HepG2 (cell line): ENCODE results near the gene TUBG1. TPM values are rescaled to one million over a fixed set of nuclear protein-coding genes. Genes with fewer than 3 reads are reported as not detected.

Experiments used
- ARHGAP35 ChIP-seq: sonication (generic); formaldehyde crosslinking; IDR thresholded peaks from 2 replicates; pipeline ENCODE4 v1.9.0; 2022; ENCODE audit warnings: mild to moderate bottlenecking, inconsistent platforms, moderate library complexity, missing genetic modification reagents, borderline replicate concordance
- CAMTA2 ChIP-seq: sonication (generic); formaldehyde crosslinking; IDR thresholded peaks from 2 replicates; pipeline ENCODE4 v1.4.0; 2020; ENCODE audit warnings: mild to moderate bottlenecking, missing genetic modification reagents, borderline replicate concordance
- CCAR2 ChIP-seq: fragments of 200-400 bp; formaldehyde crosslinking; optimal IDR thresholded peaks from 2 replicates; pipeline ENCODE3; 2018; ENCODE audit warnings: low read depth, mild to moderate bottlenecking, low read length, moderate library complexity
- ERF ChIP-seq: IDR thresholded peaks from 2 replicates; pipeline ENCODE4 v1.6.1; 2018; ENCODE audit warnings: missing biosample characterization, missing genetic modification reagents
- MTA1 ChIP-seq: sonication (generic); formaldehyde crosslinking; IDR thresholded peaks from 2 replicates; pipeline ENCODE4 v1.4.0; 2020; ENCODE audit warnings: missing genetic modification reagents, mild to moderate bottlenecking, borderline replicate concordance
- NONO ChIP-seq, 2 experiments: fragments of 450-650 bp in 1 of 2; sonication (generic) in 1 of 2; formaldehyde crosslinking in 1 of 2; IDR thresholded peaks in 1 of 2; conservative IDR thresholded peaks in 1 of 2; 2 replicates each; pipeline versions ENCODE4 v1.6.1 to v1.8.0; 2017 to 2022; ENCODE audit warnings: mild to moderate bottlenecking in 1 of 2, missing genetic modification reagents in 1 of 2, moderate library complexity in 1 of 2
- SP2 ChIP-seq: sonication (generic); formaldehyde crosslinking; IDR thresholded peaks from 2 replicates; pipeline ENCODE4 v1.5.1; 2020; ENCODE audit warnings: mild to moderate bottlenecking, missing genetic modification reagents
- SPEN ChIP-seq: sonication (generic); formaldehyde crosslinking; IDR thresholded peaks from 2 replicates; pipeline ENCODE4 v1.5.1; 2020; ENCODE audit warnings: low read depth, mild to moderate bottlenecking, missing genetic modification reagents
- TSC22D2 ChIP-seq: sonication (generic); formaldehyde crosslinking; IDR thresholded peaks from 2 replicates; pipeline ENCODE4 v1.5.1; 2020; ENCODE audit warnings: missing genetic modification reagents, mild to moderate bottlenecking, borderline replicate concordance
- ZBTB3 ChIP-seq: sonication (generic); formaldehyde crosslinking; IDR thresholded peaks from 2 replicates; pipeline ENCODE4 v1.4.0; 2020; ENCODE audit warnings: low read depth, mild to moderate bottlenecking, moderate library complexity, missing genetic modification reagents, borderline replicate concordance
- ZNF136 ChIP-seq: sonication (generic); formaldehyde crosslinking; IDR thresholded peaks from 2 replicates; pipeline ENCODE4 v1.8.1; 2022; ENCODE audit warnings: low read depth, mild to moderate bottlenecking, moderate library complexity, missing genetic modification reagents
- ZNF530 ChIP-seq: sonication (generic); formaldehyde crosslinking; IDR thresholded peaks from 2 replicates; pipeline ENCODE4 v1.5.0; 2020; ENCODE audit warnings: low read depth, mild to moderate bottlenecking, missing genetic modification reagents
- ZNF772 ChIP-seq: sonication (generic); formaldehyde crosslinking; IDR thresholded peaks from 2 replicates; pipeline ENCODE4 v1.5.0; 2020; ENCODE audit warnings: mild to moderate bottlenecking, missing genetic modification reagents
- ZNF883 ChIP-seq: sonication (generic); formaldehyde crosslinking; IDR thresholded peaks from 2 replicates; pipeline ENCODE4 v1.5.1; 2020; ENCODE audit warnings: mild to moderate bottlenecking, missing genetic modification reagents; ENCODE audit errors: not compliant biosample characterization
- polyA plus RNA-seq, 8 experiments: library from polyadenylated mRNA; depleted of rRNA in 3 of 8; stranded (reverse) in 7 of 8; unstranded in 1 of 8; fragments of >200 nt; fragmentation: Illumina TruSeq in 4 of 8; extraction: Trizol in 4 of 8; gene quantifications; 2 replicates each; pipeline versions ENCODE4 v1.2.1 to v1.2.3, GENCODE V29; 2011 to 2016; ENCODE audit warnings: low read depth in 4 of 8, missing spikeins in 1 of 8, mixed read lengths in 1 of 8; ENCODE audit not compliant: insufficient read depth in 1 of 8
- total RNA-seq, 5 experiments: library from RNA; depleted of rRNA; stranded (reverse); fragments of >200 nt; fragmentation: Illumina TruSeq; extraction: Trizol; gene quantifications; 2 replicates each; pipeline ENCODE4 v1.2.3, GENCODE V29; 2016; ENCODE audit warnings: low read depth in 1 of 5
- TF ChIP-seq, protein P1 (sequence below): IDR thresholded peaks from 2 replicates; pipeline ENCODE4 v1.6.1; 2016; ENCODE audit warnings: low read depth, control low read depth
- TF ChIP-seq, protein P2 (sequence below): sonication (generic); formaldehyde crosslinking; IDR thresholded peaks from 2 replicates; pipeline ENCODE4 v1.9.0; 2022; ENCODE audit warnings: low read depth, missing genetic modification reagents
- TF ChIP-seq, protein P3 (sequence below): sonication (generic); formaldehyde crosslinking; IDR thresholded peaks from 2 replicates; pipeline ENCODE4 v1.4.0; 2020; ENCODE audit warnings: missing genetic modification reagents
- TF ChIP-seq, protein P4 (sequence below): sonication (generic); formaldehyde crosslinking; IDR thresholded peaks from 2 replicates; pipeline ENCODE4 v1.4.0; 2020; ENCODE audit warnings: mild to moderate bottlenecking, missing genetic modification reagents, borderline replicate concordance

Gene TUBG1
- total and polyA plus RNA-seq, 2 of the 13 experiments (the other 11 are each of a cell fraction or from before 2014, with no cell fraction given), result 74.1 to 137 TPM

DNA sequence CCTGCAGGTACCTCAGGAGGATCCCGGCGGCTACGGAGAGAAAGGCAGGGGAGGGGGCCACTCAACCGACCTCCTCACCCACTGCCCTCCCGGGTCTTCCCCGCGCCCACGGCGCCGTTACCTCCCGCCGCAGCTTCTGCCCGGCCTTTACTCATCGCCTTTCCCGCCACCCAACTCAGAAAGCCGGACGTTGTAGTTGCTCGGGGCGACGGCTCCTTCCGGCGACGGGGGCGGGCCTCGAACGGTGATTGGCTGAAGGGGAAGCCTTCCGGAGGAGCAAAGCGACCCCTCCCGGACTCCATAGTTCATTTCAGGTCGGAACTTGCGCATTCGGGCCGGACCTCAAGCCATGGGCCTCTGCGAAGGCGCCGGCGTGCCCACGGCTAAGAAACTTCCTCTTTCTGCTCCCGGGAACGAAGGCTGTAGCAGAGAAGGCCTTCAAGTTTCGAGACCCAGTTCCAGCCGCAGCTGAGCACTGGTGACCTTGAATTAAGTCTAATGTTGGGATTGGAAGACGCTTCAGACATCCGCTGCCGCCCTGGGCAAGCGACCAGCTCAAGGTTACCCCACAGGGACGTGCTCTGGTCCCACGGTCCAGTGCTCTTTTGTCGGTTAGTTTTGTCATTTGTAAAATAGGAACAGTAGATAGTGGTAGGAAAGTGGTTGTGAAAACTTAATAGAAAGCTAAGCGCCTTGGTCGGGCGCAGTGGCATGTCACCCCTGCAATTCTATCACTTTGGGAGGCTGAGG, 31.8 kb upstream of the TUBG1 start, which contains the start of gene PSMC3IP (continued):
- 0 out of 2 replicates have a peak, but pooled peaks have one; percentile 57 for TF ChIP-seq ZBTB3
- TF ChIP-seq ZNF772 (CRISPR knock-in tag), result peak; percentile 93
- TF ChIP-seq, protein P1, sequence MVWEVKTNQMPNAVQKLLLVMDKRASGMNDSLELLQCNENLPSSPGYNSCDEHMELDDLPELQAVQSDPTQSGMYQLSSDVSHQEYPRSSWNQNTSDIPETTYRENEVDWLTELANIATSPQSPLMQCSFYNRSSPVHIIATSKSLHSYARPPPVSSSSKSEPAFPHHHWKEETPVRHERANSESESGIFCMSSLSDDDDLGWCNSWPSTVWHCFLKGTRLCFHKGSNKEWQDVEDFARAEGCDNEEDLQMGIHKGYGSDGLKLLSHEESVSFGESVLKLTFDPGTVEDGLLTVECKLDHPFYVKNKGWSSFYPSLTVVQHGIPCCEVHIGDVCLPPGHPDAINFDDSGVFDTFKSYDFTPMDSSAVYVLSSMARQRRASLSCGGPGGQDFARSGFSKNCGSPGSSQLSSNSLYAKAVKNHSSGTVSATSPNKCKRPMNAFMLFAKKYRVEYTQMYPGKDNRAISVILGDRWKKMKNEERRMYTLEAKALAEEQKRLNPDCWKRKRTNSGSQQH (CRISPR knock-in tag), result peak; percentile 20; the same call in 1 of the 2 replicates
- TF ChIP-seq SPEN (CRISPR knock-in tag), result peak; percentile 88
- TF ChIP-seq, protein P2, sequence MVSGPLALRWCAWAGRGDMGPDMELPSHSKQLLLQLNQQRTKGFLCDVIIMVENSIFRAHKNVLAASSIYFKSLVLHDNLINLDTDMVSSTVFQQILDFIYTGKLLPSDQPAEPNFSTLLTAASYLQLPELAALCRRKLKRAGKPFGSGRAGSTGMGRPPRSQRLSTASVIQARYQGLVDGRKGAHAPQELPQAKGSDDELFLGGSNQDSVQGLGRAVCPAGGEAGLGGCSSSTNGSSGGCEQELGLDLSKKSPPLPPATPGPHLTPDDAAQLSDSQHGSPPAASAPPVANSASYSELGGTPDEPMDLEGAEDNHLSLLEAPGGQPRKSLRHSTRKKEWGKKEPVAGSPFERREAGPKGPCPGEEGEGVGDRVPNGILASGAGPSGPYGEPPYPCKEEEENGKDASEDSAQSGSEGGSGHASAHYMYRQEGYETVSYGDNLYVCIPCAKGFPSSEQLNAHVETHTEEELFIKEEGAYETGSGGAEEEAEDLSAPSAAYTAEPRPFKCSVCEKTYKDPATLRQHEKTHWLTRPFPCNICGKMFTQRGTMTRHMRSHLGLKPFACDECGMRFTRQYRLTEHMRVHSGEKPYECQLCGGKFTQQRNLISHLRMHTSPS (CRISPR knock-in tag), result no peak
- TF ChIP-seq SP2 (CRISPR knock-in tag), result peak; percentile 92
- TF ChIP-seq ZNF136, result peak; percentile 51; the same call in 1 of the 2 replicates
- peak; percentile 86; the same call in 1 of the 2 replicates for TF ChIP-seq ERF (CRISPR knock-in tag)
- TF ChIP-seq MTA1 (CRISPR knock-in tag), result peak; percentile 66; the same call in 1 of the 2 replicates
- peak; percentile 16; the same call in 1 of the 2 replicates for TF ChIP-seq TSC22D2 (CRISPR knock-in tag)
- TF ChIP-seq CAMTA2 (CRISPR knock-in tag), result peak; percentile 92; the same call in 1 of the 2 replicates
- TF ChIP-seq ARHGAP35 (CRISPR knock-in tag), result 0 out of 2 replicates have a peak, but pooled peaks have one; percentile 20
- TF ChIP-seq, protein P3, sequence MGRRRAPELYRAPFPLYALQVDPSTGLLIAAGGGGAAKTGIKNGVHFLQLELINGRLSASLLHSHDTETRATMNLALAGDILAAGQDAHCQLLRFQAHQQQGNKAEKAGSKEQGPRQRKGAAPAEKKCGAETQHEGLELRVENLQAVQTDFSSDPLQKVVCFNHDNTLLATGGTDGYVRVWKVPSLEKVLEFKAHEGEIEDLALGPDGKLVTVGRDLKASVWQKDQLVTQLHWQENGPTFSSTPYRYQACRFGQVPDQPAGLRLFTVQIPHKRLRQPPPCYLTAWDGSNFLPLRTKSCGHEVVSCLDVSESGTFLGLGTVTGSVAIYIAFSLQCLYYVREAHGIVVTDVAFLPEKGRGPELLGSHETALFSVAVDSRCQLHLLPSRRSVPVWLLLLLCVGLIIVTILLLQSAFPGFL (CRISPR knock-in tag), result peak; percentile 84; the same call in 1 of the 2 replicates
- no peak for TF ChIP-seq ZNF530 (CRISPR knock-in tag)
- TF ChIP-seq, protein P4, sequence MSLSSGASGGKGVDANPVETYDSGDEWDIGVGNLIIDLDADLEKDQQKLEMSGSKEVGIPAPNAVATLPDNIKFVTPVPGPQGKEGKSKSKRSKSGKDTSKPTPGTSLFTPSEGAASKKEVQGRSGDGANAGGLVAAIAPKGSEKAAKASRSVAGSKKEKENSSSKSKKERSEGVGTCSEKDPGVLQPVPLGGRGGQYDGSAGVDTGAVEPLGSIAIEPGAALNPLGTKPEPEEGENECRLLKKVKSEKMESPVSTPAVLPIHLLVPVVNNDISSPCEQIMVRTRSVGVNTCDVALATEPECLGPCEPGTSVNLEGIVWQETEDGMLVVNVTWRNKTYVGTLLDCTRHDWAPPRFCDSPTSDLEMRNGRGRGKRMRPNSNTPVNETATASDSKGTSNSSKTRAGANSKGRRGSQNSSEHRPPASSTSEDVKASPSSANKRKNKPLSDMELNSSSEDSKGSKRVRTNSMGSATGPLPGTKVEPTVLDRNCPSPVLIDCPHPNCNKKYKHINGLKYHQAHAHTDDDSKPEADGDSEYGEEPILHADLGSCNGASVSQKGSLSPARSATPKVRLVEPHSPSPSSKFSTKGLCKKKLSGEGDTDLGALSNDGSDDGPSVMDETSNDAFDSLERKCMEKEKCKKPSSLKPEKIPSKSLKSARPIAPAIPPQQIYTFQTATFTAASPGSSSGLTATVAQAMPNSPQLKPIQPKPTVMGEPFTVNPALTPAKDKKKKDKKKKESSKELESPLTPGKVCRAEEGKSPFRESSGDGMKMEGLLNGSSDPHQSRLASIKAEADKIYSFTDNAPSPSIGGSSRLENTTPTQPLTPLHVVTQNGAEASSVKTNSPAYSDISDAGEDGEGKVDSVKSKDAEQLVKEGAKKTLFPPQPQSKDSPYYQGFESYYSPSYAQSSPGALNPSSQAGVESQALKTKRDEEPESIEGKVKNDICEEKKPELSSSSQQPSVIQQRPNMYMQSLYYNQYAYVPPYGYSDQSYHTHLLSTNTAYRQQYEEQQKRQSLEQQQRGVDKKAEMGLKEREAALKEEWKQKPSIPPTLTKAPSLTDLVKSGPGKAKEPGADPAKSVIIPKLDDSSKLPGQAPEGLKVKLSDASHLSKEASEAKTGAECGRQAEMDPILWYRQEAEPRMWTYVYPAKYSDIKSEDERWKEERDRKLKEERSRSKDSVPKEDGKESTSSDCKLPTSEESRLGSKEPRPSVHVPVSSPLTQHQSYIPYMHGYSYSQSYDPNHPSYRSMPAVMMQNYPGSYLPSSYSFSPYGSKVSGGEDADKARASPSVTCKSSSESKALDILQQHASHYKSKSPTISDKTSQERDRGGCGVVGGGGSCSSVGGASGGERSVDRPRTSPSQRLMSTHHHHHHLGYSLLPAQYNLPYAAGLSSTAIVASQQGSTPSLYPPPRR (CRISPR knock-in tag), result peak; percentile 57; the same call in 1 of the 2 replicates
- peak; percentile 61 for TF ChIP-seq ZNF883 (CRISPR knock-in tag)
- no peak for TF ChIP-seq NONO (IDR thresholded peaks at IDR 0.05)
- TF ChIP-seq NONO (CRISPR knock-in tag; conservative IDR thresholded peaks at IDR 0.05), result peak; percentile 77; the same call in 1 of the 2 replicates
- TF ChIP-seq CCAR2, result no peak
